IMR-90 (cell line): Measurements from ENCODE around the gene TMPRSS6.

Source experiments
- MAFK ChIP-seq: IDR thresholded peaks from 2 replicates; pipeline ENCODE4 v1.6.1; 2012; ENCODE audit warnings: low read depth, low read length, improper control_type of control experiment
- POLR2A ChIP-seq: IDR thresholded peaks from 2 replicates; pipeline ENCODE4 v1.6.1; 2012; ENCODE audit warnings: mild to moderate bottlenecking, low read depth, low read length
- RFX5 ChIP-seq: IDR thresholded peaks from 2 replicates; pipeline ENCODE4 v1.8.0; 2012; ENCODE audit warnings: low read depth, mild to moderate bottlenecking, low read length, moderate library complexity

GRCh38 chr22:37039466-37039865 is 70.0 kb downstream of the TMPRSS6 start:
- TF ChIP-seq MAFK (no peak), RFX5 (no peak), POLR2A (no peak)
